Stimulated activated CD4-positive, alpha-beta T cell treated with anti-CD3 and anti-CD28 coated beads, Interleukin-12 subunit alpha, Interleukin-12 subunit beta, amount 100 ng/mL, for 24 hours (primary cell): ENCODE measurements around the gene GNA12.
"Not testable (repeated sequence)": the region's sequence is repeated elsewhere in the genome, so short reads cannot be mapped to it uniquely, and the experiment has no call there.

Experiments used
- DNase-seq, 2 experiments: peaks; one replicate each; pipeline ENCODE4 v3.0.0-alpha.2; 2020; ENCODE audit warnings: low read depth in 2 of 2

GNA12 gene

DNA sequence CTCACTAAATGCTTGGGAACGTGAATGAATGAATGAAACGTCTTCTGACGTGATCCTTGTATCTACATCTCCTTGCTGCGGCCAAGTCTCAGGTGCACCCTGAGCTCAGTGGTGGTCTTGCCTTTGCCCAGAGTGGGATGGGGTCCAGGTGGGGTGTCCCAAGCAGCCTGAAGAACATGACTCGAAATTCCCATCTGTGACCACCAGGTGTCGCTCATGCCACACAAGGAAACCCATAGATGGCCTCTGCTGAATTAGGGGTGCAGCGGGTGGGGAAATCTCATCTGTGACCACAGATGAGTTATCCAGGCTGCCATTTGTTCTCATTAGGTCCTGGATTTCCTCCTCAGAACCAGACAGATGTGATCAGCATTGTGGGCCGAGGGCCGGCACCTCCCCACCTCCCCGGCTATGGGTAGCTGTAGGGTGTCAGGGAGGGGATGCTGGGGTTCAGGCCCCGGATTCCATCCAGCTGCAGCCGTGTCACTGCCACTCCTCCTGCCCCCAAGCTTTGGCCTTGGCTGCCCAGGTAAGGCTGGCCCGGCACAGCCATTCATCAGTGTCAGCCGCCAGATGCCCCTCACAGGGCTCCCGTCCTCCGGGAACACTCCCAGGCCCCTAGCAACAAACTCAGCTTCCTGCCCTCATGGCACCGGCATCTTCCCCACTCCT lies 21.0 kb upstream of the GNA12 start:
- DNase-seq: peak; percentile 49 to 72

DNA sequence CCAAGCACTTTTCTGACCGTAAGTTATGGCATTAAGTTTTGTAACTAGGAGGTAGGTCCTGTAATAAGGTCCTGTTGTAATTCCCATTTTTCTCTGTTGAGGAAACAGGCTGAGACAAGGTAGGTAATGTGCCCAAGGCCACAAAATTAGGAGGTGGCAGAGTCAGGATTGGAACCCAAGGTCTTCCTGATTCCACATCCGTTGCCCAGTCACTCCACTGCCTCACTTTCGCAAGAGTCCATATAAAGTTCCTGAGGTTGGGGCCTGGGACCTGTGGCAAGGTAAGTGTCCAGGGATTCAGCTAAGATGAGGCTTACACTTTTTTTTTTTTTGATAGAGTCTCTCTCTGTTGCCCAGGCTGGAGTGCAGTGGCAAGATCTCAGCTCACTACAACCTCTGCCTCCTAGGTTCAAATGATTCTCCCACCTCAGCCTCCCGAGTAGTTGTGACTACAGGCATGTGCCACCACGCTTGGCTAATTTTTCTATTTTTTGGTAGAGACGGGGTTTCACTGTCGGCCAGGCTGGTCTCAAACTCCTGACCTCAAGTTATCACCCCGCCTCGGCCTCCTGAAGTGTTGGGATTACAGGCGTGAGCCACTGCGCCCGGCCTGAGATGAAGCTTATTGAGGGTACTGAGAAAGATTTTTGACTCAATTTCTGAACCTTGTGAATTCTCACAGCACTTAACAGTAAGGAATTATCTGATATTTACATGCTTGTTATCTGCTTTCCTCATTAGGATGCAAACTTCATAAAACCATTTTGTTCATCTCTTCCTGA lies 20.3 kb upstream of the GNA12 start:
- DNase-seq: no peak

DNA sequence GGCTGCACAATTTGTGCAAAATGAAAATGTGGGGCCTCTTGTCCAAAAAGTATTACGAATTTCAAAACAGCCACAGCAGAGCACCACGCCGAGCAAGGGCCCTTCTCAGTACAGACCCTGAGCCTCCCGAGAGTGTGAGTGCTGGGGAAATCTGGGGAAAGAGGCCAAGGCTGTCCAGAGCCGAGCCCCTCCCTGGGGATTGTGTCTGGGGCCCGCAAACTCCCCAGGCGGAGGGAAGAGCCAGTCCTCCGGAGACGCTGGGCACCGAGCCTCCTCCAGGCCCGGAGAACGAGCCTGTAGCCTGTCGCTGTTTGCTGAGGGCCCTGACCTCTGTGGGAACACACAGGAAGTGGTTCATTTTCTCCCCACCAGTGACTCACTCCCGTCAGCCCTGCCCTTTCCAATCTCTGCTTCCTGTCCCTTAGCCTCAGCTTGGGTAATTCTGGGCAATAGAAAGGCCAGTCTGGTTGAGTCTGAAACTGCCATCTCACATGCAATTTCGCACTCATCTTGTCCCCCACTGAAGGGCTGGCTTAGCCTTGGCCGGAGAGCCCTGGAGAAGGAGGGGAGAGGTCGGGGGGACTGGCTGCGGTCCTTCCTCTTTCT lies 19.5 kb upstream of the GNA12 start:
- DNase-seq: peak; percentile 29 to 70

DNA sequence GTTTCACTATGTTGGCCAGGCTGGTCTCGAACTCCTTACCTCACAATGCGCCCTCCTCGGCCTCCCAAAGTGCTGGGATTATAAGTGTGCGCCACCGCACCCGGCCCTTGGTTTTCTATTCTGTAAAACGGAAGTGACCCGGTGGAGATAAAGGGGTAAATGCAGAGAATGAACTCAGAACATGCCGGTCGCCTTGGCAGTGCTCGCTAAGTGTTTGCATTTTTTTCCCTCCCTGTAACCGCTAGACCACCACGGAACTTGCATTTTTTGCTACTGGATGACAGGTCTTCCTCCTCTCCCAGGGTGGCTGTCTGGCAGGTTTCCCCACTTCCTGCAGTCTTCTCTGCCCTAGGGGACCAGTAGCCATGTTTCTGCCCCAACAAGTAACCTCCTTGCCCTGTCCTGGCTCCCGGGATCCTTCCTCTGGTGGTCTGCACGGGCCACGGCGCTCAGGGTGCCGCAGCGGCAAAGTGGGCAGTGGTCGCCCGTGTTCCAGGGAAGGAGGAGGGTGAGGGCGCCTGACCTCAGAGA lies 18.8 kb upstream of the GNA12 start:
- no peak for DNase-seq

DNA sequence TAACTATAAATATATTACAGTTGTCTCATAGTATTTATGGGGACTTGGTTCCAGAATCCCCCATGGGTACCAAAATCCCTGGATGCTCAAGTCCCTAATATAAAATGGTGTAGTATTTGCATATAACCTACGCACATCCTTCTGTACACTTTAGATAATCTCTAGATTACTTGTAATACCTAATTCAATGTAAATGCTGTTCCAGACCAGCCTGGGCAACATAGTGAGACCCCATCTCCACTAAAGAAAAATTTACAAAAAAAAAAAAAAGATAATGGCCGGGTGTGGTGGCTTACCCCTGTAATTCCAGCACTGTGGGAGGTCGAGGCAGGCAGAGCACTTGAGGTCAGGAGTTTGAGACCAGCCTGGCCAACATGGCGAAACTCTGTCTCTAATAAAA lies 17.4 kb upstream of the GNA12 start:
- no peak for DNase-seq

DNA sequence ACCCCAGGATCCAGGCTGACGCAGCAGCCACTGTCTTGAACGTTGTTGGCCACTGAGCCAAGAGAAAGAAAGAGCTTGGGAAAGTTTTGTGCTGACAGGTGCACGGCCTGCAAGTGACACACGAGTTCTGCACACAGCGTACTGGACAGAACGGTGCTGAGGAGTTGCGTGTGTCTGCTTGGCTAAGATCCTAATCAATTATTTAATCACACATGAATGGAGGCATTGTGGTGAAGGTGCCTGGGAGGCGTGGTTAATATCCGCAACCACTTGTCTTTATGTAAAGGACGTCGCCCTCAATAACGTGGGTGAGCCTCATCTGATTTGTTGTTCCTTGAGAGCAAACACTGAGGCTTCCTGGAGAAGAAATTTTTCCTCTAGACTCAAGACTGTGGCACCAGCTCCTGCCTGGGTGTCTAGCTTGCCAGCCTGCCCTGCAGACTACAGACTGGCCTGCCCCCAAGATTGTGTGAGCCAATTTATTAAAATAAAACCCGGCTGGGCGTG lies 16.6 kb upstream of the GNA12 start:
- no peak for DNase-seq

DNA sequence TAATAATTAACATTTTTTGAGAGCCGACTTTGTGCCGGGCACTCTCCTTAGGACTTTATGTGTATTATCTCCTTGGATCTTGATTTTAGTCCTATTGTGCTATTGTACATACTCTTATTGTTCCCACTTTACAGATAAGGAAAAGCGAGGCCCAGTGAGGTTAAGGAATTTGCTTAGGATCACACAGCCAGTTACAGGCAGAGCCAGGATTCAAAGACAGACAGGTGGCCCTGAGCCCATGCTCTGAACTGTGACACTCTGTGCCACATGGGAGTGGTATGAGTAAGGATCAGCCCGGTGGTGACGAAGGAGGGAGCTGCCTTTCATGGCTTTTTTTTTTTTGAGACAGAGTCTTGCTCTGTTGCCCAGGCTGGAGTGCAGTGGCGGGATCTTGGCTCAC lies 15.8 kb upstream of the GNA12 start:
- no peak for DNase-seq

DNA sequence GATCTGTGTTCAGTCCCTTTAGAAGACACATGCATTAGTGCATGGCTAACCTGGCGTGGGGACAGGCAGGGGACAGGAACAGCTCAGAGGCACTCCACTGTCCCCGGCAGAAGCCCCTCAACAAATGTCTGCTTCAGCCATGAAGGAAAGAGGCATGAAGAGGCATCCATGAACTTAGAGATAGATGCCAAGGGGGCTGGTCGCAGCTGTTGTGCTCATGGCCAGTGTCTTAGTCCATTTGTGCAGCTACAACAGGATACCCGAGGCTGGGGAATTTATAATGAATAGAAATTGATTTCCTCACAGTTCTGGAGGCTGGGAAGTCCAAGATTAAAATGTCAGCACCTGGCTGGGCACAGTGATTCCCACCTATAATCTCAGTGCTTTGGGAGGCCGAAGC lies 14.5 kb upstream of the GNA12 start:
- no peak for DNase-seq

DNA sequence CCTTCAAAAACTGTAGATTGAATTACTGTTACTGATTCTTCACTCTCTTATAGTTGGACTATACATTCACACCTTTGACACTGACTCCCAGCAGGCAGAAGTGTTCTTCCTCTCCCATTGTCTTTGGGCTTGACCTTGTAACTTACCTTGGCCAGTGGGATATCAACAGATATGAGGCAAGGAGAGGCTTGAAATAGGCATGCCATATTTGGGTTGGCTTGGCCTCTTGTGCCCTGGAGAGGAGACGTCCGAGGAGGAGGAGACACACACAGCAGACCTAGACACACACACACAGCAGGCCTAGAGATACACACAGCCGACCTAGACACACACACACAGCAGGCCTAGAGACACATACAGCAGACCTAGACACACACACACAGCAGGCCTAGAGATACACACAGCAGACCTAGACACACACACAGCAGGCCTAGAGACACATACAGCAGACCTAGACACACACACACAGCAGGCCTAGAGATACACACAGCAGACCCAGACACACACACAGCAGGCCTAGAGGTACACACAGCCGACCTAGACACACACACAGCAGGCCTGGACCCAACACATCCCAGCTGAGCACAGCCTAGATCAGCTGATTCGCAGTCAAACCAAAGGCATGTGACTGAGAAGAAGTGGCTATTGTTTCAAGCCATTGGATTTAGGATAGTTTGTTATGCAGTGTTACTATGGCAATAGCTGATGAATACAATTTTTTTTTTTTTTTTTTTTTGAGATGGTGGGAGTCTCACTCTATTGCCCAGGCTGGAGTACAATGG lies 12.5 kb upstream of the GNA12 start:
- no peak for DNase-seq

DNA sequence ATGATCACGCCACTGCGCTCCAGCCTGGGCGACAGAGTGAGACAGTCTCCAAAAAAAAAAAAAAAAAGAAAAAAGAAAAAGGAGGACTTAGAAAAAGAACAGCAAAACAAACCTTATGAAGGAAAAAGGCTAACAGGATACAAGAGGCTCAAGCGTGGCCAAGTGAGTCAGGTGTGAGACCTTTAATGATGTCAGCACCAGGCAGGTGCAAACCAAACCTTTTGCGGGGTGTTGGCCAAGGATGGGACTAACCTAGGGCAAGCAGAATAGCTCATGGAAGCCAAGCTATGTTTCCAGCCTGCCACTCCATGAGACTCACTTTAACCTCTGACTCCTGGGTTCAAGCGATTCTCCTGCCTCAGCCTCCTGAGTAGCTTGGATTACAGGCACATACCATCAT lies 11.3 kb upstream of the GNA12 start:
- no peak for DNase-seq

DNA sequence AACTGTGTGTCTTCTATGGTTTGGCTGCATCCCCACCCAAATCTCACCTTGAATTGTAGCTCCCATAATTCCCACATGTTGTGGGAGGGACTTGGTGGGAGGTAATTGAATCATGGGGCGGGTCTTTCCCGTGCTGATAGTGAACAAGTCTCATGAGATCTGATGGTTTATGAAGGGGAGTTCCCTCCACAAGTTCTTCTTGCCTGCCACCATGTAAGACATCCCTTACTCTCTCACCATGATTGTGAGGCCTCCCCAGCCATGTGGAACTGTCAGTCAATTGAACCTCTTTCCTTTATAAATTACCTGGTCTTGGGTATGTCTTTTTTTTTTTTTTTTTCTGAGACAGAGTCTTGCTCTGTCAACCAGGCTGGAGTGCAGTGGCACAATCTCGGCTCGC lies 9.4 kb upstream of the GNA12 start:
- DNase-seq: not testable (repeated sequence)

DNA sequence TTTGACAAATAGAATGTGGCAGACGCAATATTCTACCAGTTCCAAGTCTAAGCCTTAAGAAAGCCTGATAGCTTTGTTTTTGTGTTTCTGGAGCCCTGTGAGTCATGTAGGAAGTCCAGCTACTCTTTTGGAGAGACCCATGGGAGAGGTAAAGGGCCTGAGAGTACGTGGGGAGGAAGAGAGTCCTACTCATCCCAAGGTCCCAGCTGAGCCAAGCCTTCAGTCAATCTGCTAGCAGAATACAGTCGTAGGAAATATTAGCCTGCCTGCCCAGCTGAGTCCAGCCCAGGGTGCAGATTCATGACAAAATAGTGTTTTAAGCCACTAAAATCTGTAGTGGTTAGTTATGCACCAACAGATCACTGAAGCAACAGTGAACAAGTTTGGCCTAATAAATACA lies 9.0 kb upstream of the GNA12 start:
- DNase-seq: no peak

DNA sequence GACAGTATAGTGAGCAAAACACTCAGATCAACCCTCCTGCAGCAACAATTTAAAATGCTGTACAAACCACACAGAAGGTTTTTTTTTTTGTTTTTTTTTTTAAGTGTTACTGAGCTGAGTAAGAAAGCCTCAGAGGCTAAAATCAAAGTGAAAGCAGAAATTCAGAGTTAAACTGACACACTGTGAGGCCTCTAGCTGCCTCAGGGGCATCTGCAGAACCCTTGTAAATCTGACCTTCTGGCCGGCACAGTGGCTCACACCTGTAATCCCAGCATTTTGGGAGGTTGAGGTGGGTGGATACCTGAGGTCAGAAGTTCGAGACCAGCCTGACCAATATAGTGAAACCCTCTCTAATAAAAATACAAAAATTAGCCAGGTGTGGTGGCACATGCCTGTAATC lies 7.4 kb upstream of the GNA12 start:
- no peak for DNase-seq

DNA sequence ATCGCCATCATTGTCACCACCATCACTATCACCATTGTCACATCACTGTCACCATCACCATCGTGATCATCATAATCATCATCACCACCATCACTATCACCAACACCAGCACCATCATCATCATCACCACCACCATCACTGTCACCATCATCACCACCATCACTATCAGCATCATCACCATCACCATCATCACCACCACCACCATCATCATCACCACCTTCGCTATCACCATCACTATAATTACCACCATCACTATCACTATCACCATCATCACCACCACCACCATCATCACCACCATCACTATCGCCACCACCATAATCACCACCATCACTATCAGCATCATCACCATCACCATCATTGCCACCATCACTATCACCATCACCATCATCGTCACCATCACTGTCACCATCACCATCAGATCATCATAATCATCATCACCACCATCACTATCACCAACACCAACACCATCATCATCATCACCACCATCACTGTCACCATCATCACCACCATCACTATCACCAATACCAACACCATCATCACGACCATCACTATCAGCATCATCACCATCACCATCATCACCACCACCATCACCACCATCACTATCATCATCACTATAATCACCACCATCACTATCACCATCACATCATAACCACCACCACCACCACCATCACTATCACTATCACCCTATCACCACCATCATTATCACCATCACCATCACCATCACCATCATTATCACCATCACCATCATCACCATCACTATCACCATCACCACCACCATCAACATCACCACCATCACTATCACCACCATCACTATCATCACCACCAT lies 6.0 kb upstream of the GNA12 start:
- DNase-seq: no peak

DNA sequence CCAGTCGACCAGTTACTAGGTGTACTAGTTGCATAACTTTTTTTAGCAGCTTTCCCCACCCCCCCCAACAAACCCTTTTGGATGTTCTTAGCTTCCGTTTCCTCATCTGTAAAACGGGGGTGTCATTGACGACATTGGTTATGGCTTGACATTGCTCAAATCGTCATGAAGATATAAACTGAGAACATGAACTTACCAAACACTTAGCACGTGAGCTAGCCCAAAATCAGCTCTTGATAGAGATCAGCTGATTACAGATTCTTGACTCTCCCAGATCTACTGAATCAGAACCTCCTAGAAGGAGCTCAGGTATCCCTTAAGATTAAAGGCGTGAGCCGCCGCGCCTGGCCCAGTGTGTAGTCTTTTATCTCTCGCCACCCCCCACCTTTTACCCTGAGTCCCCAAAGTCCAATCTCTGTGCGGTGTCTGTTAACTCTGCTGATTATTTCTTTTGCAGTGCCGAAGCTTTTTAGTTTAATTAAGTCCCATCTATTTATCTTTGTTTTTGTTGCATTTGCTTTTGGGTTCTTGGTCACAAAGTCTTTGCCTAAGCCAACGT lies 1.0 kb upstream of the GNA12 start:
- no peak for DNase-seq

DNA sequence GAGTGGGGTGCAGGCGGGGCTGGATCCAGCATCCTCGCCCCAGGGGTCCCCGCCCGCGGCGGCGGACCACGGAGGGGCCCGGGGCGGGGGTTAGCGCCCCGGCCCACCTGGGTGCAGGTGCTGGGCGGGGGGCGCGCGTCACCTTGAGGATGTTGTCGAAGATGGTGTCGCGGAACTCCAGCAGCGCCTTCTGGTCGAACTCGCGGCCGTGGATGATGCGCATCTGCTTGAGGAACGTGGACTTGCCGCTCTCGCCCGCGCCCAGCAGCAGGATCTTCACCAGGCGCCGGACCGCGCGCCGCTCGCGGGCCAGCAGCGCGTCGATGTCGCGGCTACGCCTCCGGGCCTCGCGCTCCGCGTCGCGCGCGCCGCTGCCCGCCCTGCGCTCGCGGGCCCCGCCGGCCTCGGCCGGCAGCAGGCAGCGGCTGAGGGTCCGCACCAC lies 376 bp downstream of the GNA12 start:
- DNase-seq: no peak

DNA sequence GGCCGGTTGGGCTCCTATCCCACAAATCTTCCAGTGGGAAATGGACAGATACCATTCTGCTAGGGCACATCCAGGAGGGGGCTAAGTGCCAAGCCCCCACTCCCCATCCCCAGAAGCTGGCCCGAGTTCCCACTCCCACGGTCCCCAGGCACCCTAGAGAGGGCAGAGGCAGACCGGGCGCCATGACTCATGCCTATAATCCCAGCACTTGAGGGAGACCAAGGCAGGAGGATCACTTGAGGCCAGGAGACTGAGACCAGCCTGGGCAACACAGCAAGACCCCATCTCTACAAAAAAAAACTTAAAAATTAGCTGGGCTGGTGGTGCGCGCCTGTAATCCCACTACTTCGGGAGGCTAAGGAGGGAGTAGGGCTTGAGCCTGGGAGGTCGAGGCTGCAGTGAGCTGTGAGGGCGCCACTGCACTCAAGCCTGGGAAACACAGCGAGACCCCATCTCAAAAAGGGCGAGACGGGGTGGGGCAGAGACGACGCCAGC lies 870 bp downstream of the GNA12 start:
- no peak for DNase-seq

DNA sequence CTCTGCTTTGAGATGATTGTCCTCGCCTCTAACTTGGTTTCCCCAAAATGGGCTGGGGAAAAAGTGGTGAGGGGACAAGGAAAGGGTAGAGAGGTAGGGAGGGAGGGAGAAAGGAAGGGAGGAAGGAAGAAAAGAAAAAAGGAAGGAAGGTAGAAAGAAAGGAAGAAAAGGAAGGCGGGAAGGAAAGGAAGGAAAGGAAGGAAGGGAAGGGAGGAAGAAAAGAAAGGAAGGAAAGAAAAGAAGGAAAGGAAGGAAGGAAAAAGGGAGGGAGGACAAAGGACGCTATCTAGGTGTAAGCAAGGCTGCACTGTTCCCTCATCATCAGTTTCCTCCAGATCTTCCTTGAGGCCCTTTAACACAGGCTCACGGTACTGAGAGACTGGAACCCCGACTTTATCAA lies 2.2 kb downstream of the GNA12 start:
- no peak for DNase-seq

DNA sequence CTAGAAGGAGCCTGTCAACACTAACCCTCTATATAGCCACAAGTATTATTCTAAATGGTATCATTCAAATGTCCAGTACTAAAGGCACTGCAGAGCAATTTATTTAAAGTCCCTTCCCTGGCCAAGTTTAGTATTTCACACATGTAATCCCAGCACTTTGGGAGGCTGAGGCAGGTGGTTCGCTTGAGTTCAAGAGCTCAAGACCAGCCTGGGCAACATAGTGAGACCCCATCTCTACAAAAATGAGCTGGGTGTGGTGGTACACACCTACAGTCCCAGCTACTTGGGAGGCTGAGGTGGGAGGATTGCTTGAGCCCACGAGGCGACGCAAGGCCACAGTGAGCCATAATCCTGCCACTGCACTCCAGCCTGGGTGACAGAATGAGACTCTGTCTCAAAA lies 3.6 kb downstream of the GNA12 start:
- DNase-seq: no peak

DNA sequence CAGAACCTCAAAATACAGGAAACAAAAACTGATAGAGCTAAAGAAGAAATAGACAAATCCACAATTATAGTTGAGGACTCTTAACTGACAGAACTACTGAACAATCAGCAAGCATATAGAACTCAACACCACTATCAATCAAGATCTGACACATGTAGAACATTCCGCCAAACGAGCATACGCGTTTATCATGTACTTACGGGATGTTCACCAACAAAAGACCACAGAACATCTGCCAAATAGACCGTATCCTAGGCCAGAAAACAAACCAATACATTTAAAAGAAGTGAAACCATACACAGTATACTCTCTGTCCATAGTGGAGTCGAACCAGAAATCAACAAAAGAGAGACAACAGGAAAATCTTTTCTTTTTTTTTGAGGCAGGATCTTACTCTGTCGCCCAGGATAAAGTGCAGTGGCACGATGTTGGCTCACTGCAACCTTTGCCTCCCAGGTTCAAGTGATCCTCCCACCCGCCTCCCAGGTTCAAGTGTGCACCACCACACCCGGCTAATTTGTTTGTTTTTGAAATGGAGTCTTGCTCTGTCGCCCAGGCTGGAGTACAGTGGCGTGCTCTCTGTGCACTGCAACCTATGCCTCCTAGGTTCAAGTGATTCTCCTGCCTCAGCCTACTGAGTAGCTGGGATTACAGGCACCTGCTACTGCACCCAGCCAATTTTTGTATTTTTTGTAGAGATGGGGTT lies 5.1 kb downstream of the GNA12 start:
- DNase-seq: no peak
